ENCODE results near the gene LRRC75A.

LRRC75A gene

DNA sequence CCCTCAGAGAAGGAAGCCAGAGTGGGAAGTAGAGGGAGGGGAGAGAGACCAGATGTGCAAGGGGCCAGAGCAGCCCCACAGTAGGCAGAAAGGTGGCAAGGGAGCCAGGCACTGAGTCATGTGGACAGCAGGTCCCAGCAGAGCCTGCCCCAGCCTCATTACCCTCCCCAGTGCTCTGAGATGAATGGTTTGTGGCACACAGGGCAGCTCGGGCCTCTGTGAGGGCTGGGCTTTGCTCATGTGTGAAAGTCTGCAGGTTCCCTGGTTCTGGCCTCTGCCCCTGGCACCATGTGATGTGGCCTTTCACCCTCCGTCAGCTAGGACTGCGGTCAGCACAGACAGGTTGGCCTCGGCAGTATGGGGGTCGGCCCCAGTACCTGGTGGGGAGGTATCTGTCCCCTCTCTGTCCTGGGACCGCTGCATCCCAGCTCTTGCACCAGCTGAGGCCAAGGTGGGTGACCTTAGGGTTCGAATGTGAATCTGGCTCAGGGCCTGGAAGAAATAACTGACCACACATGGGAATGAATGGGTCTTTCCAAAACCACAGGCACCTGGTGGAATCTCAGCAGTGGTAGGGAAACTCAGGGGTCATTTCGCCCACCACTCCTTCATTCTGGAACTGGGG is 8.9 kb downstream of the LRRC75A start:
- no peak for TF ChIP-seq TEAD4 (IDR thresholded peaks at IDR 0.05)
- no peak for TF ChIP-seq YY1 (IDR thresholded peaks at IDR 0.05; ENCODE audit: low read depth)
- TF ChIP-seq EGR1 (IDR thresholded peaks at IDR 0.05), result no peak
- no peak for TF ChIP-seq EP300 (IDR thresholded peaks at IDR 0.05; ENCODE audit: borderline replicate concordance)
- TF ChIP-seq FOXM1 (IDR thresholded peaks at IDR 0.05; ENCODE audit: borderline replicate concordance, low read depth), result no peak
- no peak for TF ChIP-seq NFIC (IDR thresholded peaks at IDR 0.05)
- TF ChIP-seq, protein P1, sequence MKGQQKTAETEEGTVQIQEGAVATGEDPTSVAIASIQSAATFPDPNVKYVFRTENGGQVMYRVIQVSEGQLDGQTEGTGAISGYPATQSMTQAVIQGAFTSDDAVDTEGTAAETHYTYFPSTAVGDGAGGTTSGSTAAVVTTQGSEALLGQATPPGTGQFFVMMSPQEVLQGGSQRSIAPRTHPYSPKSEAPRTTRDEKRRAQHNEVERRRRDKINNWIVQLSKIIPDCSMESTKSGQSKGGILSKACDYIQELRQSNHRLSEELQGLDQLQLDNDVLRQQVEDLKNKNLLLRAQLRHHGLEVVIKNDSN (IDR thresholded peaks at IDR 0.05), result no peak
- no peak for TF ChIP-seq CREB1 (IDR thresholded peaks at IDR 0.05; ENCODE audit: low read depth)
- TF ChIP-seq, protein P2, sequence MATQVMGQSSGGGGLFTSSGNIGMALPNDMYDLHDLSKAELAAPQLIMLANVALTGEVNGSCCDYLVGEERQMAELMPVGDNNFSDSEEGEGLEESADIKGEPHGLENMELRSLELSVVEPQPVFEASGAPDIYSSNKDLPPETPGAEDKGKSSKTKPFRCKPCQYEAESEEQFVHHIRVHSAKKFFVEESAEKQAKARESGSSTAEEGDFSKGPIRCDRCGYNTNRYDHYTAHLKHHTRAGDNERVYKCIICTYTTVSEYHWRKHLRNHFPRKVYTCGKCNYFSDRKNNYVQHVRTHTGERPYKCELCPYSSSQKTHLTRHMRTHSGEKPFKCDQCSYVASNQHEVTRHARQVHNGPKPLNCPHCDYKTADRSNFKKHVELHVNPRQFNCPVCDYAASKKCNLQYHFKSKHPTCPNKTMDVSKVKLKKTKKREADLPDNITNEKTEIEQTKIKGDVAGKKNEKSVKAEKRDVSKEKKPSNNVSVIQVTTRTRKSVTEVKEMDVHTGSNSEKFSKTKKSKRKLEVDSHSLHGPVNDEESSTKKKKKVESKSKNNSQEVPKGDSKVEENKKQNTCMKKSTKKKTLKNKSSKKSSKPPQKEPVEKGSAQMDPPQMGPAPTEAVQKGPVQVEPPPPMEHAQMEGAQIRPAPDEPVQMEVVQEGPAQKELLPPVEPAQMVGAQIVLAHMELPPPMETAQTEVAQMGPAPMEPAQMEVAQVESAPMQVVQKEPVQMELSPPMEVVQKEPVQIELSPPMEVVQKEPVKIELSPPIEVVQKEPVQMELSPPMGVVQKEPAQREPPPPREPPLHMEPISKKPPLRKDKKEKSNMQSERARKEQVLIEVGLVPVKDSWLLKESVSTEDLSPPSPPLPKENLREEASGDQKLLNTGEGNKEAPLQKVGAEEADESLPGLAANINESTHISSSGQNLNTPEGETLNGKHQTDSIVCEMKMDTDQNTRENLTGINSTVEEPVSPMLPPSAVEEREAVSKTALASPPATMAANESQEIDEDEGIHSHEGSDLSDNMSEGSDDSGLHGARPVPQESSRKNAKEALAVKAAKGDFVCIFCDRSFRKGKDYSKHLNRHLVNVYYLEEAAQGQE (IDR thresholded peaks at IDR 0.05; ENCODE audit: low read depth), result no peak
- TF ChIP-seq TCF12 (IDR thresholded peaks at IDR 0.05; ENCODE audit: low read depth), result no peak
- TF ChIP-seq TAF1 (IDR thresholded peaks at IDR 0.05; ENCODE audit: low read depth), result no peak
- TF ChIP-seq, protein P3, sequence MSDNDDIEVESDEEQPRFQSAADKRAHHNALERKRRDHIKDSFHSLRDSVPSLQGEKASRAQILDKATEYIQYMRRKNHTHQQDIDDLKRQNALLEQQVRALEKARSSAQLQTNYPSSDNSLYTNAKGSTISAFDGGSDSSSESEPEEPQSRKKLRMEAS (IDR thresholded peaks at IDR 0.05), result no peak

DNA sequence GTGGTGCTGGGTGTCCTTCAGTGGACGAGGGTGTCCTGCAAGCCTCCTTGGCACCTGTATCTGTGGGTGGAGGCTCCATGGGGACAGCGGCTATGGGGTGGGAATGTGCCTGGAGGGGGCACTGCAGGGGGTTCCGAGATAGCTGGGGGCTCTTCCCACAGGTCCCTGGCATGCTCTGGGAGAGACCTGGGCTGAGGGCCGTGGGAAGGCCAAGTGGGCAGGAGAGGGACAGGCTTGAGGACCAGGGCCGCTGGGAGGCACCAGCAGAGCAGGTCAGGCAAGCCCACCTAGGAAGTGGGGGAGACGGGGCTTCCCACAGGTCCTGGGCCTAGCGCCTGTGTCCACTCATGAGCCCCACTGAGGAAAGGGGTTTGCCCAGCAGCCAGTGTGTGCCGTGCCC is 9.7 kb downstream of the LRRC75A start:
- TF ChIP-seq TAF1 (IDR thresholded peaks at IDR 0.05; ENCODE audit: low read depth) (no peak), YY1 (IDR thresholded peaks at IDR 0.05; ENCODE audit: low read depth) (no peak), FOXM1 (IDR thresholded peaks at IDR 0.05; ENCODE audit: borderline replicate concordance, low read depth) (no peak), CEBPB (IDR thresholded peaks at IDR 0.05) (no peak), TEAD4 (IDR thresholded peaks at IDR 0.05) (no peak), TCF12 (IDR thresholded peaks at IDR 0.05; ENCODE audit: low read depth) (no peak), EP300 (IDR thresholded peaks at IDR 0.05; ENCODE audit: borderline replicate concordance) (no peak)

DNA sequence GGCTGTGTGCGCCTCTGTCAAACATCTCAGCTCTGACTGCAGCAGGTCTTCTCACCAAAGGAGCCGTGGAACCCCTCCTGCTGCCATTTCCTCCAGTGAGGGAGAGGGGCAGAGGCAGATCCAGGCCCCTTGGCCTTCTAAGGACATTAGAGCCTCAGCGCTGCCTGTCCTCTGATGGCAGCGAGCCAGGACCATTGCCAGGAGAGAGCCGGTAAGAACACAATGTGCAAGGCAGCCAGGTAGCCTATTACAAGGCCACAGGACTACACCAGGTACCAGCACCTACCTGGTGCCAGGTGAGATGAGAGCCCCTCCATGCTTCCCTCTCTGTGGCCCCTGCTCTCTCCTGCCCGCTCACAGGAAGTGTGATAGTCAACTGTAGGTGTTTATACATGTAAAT is 11.0 kb downstream of the LRRC75A start:
- TF ChIP-seq TCF12 (IDR thresholded peaks at IDR 0.05; ENCODE audit: low read depth) (no peak), EP300 (IDR thresholded peaks at IDR 0.05; ENCODE audit: borderline replicate concordance) (no peak), RAD21 (IDR thresholded peaks at IDR 0.05; ENCODE audit: low read depth) (no peak), TEAD4 (IDR thresholded peaks at IDR 0.05) (no peak), ZBTB7A (IDR thresholded peaks at IDR 0.05; ENCODE audit: low read depth) (no peak), CEBPB (IDR thresholded peaks at IDR 0.05) (no peak), NFIC (IDR thresholded peaks at IDR 0.05) (no peak), FOXM1 (IDR thresholded peaks at IDR 0.05; ENCODE audit: borderline replicate concordance, low read depth) (no peak), EGR1 (IDR thresholded peaks at IDR 0.05) (no peak), CREB1 (IDR thresholded peaks at IDR 0.05; ENCODE audit: low read depth) (no peak)
- TF ChIP-seq, protein P2 (IDR thresholded peaks at IDR 0.05; ENCODE audit: low read depth), result no peak
- TF ChIP-seq, protein P1 (IDR thresholded peaks at IDR 0.05), result no peak
- TF ChIP-seq, protein P3 (IDR thresholded peaks at IDR 0.05), result no peak

DNA sequence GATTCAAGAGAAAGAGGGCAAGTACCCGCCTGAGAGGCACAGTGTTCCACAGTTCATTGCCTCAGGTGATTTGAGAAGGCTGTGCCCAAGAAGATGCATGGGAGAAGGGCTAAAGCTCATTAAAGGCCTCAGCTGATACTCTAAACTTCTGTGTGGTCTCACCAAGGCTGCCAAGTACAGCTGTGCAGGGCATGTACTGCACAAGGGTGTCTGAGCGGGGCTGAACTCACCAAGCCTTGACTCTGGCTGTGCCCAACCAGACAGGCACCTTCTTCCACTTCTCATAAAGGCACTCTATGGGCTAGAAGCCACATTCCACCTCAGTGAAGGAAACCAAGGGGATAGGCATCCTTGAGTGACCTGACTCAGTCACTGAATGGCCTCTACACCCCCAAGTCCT is 12.7 kb downstream of the LRRC75A start:
- TF ChIP-seq YY1 (IDR thresholded peaks at IDR 0.05; ENCODE audit: low read depth), result no peak
- no peak for TF ChIP-seq EP300 (IDR thresholded peaks at IDR 0.05; ENCODE audit: borderline replicate concordance)
- TF ChIP-seq TCF12 (IDR thresholded peaks at IDR 0.05; ENCODE audit: low read depth), result no peak
- TF ChIP-seq FOXM1 (IDR thresholded peaks at IDR 0.05; ENCODE audit: borderline replicate concordance, low read depth), result no peak
- TF ChIP-seq EGR1 (IDR thresholded peaks at IDR 0.05), result no peak
- TF ChIP-seq CREB1 (IDR thresholded peaks at IDR 0.05; ENCODE audit: low read depth), result no peak
- TF ChIP-seq, protein P2 (IDR thresholded peaks at IDR 0.05; ENCODE audit: low read depth), result no peak
- no peak for TF ChIP-seq ZBTB7A (IDR thresholded peaks at IDR 0.05; ENCODE audit: low read depth)
- TF ChIP-seq, protein P1 (IDR thresholded peaks at IDR 0.05), result no peak

All from Ishikawa (cell line).